Spleen (tissue), 11 donors: ENCODE measurements around the gene KCNC1. TPM values are rescaled to one million over a fixed set of nuclear protein-coding genes. Genes with fewer than 3 reads are reported as not detected.

Experiments used
- DNase-seq: peaks from one replicate; pipeline ENCODE4 v3.0.0-alpha.2; 2020
- H3K27ac ChIP-seq, 8 donors: fragments of 200-600 bp; sonication (generic) in 7 of 8; 1 replicate in 4 of 8; 2 replicates in 4 of 8; pipeline versions ENCODE4 v1.5.0 to v1.8.0; 2016 to 2021; ENCODE audit warnings: inconsistent platforms in 4 of 8, mild to moderate bottlenecking in 4 of 8, moderate library complexity in 1 of 8
- H3K27me3 ChIP-seq, 7 donors: fragments of 200-600 bp; sonication (generic) in 6 of 7; replicated peaks in 1 of 7; 1 replicate in 4 of 7; 2 replicates in 3 of 7; pipeline versions ENCODE4 v1.5.0 to v1.8.0; 2016 to 2021; ENCODE audit warnings: inconsistent platforms in 3 of 7, mild to moderate bottlenecking in 1 of 7
- H3K36me3 ChIP-seq, 6 donors: fragments of 200-600 bp; sonication (generic) in 5 of 6; 1 replicate in 4 of 6; 2 replicates in 2 of 6; pipeline versions ENCODE4 v1.5.0 to v1.8.0; 2016 to 2021; ENCODE audit warnings: inconsistent platforms in 2 of 6
- H3K4me1 ChIP-seq, 6 donors: fragments of 200-600 bp; sonication (generic) in 5 of 6; 1 replicate in 3 of 6; 2 replicates in 3 of 6; pipeline versions ENCODE4 v1.5.0 to v1.8.0; 2016 to 2021; ENCODE audit warnings: inconsistent platforms in 3 of 6
- H3K4me3 ChIP-seq, 8 donors: fragments of 200-600 bp; sonication (generic) in 7 of 8; 1 replicate in 4 of 8; 2 replicates in 4 of 8; pipeline versions ENCODE4 v1.5.0 to v1.8.0; 2016 to 2021; ENCODE audit warnings: inconsistent platforms in 4 of 8, mild to moderate bottlenecking in 4 of 8, moderate library complexity in 2 of 8
- H3K9me3 ChIP-seq, 8 donors: fragments of 200-600 bp; sonication (generic) in 7 of 8; 1 replicate in 4 of 8; 2 replicates in 4 of 8; pipeline versions ENCODE4 v1.5.0 to v1.8.0; 2016 to 2021; ENCODE audit warnings: inconsistent platforms in 4 of 8
- POLR2A ChIP-seq, 3 donors: fragments of 450-650 bp; IDR thresholded peaks; one replicate each; pipeline ENCODE4 v1.5.1; 2017; ENCODE audit warnings: antibody characterized with exemption in 3 of 3, mild to moderate bottlenecking in 1 of 3
- POLR2AphosphoS5 ChIP-seq, 3 donors: sonication (generic); formaldehyde crosslinking; IDR thresholded peaks; one replicate each; pipeline ENCODE4 v1.5.1; 2017; ENCODE audit warnings: antibody characterized with exemption in 3 of 3
- WGBS, 5 donors: extraction: QIAGEN DNeasy Blood & Tissue Kit in 3 of 5; methylation state at CpG; one replicate each; pipeline versions ENCODE4 v1.1.5 to v1.1.7; 2013 to 2018; 5-methylcytosine and 5-hydroxymethylcytosine counted together
- intact Hi-C: fragments of 100-400 bp; cut with DNase I; formaldehyde crosslinking; loops from one replicate; pipeline ENCODE4 v1.15.0; 2023; ENCODE audit warnings: low total_unique reads
- polyA plus RNA-seq, 3 donors: library from polyadenylated mRNA; stranded (reverse); fragments of 200-250 nt; gene quantifications; one replicate each; pipeline ENCODE4 v1.2.1, GENCODE V29; 2013
- total RNA-seq, 7 donors: library from RNA; depleted of rRNA in 3 of 7; stranded (reverse); fragments of >200 nt in 3 of 7; fragmentation: NEBNext Ultra II Directional in 4 of 7; extraction: Animal tissue kit (Norgen Biotek cat#: 25700) in 4 of 7; gene quantifications; one replicate each; pipeline versions ENCODE4 v1.1.0 to v1.2.1, GENCODE V29; 2016 to 2021
- TF ChIP-seq, protein P1 (sequence below), 11 experiments: fragments of 200-600 bp in 7 of 11; fragments of 450-650 bp in 4 of 11; sonication (generic) in 4 of 11; IDR thresholded peaks in 8 of 11; conservative IDR thresholded peaks in 3 of 11; 1 replicate in 7 of 11; 2 replicates in 4 of 11; pipeline versions ENCODE4 v1.4.0 to v1.8.0; 2016 to 2021; ENCODE audit warnings: antibody characterized with exemption in 11 of 11, inconsistent platforms in 4 of 11, mild to moderate bottlenecking in 1 of 11
- donor health status: healthy with polysubstance abuse.
- donor health status: DM: no; HTN: no; CAD: no; lungs with moderate emphysema.
- donor health status: DM: no; HTN: no; CAD: no.
- donor health status: Bipolar disorder and iron deficiency.
- donor health status: healthy.
- donor health status: DM: no; HTN: no; CAD: no.
- donor health status: DM: yes; HTN: yes; CAD: no.

Gene KCNC1
- total and polyA plus RNA-seq, 10 donors: not detected

DNA sequence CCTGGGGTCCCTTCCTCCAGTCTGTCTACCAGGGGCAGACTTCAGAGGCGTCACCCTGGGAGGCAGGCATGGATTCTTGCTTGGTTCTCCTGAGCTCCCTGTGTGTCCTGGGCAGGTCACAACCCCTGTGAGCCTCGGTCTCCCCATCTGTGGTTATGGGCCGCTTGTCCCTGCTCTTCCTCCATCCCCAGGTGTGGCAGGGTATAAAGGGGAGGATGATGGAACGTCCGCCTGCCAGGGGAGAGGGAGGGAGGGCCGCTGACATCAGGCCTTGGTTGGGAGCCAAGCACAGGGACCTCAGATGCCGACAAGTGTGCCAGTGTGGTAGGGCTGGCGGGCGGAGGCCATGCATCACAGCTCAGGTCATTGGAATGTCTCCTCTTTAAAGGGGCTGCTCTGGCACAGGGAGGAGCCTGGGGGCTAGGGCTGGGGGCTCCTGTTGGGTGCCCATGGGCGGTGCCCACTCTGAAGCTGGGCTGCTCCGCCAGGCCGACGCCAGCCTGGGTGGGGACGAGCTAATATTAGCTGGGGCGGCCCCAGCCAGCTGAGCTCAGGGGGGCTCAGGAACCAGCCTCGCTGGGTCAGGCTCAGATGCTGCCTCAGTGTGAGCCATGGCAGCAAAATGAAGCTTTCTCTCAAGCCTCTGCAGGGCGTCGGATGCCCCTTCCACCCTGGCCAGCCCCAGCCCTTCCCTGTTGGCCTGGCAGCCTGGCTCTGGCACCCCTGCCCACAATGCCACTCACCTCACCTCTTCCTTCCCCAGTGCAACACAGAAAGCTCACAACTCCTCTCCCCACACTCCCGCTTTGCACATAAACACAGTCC, 12.8 kb downstream of the KCNC1 start:
- TF ChIP-seq, protein P1, sequence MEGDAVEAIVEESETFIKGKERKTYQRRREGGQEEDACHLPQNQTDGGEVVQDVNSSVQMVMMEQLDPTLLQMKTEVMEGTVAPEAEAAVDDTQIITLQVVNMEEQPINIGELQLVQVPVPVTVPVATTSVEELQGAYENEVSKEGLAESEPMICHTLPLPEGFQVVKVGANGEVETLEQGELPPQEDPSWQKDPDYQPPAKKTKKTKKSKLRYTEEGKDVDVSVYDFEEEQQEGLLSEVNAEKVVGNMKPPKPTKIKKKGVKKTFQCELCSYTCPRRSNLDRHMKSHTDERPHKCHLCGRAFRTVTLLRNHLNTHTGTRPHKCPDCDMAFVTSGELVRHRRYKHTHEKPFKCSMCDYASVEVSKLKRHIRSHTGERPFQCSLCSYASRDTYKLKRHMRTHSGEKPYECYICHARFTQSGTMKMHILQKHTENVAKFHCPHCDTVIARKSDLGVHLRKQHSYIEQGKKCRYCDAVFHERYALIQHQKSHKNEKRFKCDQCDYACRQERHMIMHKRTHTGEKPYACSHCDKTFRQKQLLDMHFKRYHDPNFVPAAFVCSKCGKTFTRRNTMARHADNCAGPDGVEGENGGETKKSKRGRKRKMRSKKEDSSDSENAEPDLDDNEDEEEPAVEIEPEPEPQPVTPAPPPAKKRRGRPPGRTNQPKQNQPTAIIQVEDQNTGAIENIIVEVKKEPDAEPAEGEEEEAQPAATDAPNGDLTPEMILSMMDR (IDR thresholded peaks at IDR 0.05 in 8 of 11, conservative IDR thresholded peaks at IDR 0.05 in 3 of 11): no peak
- no peak for TF ChIP-seq POLR2AphosphoS5 (IDR thresholded peaks at IDR 0.05)
- 73 to 85% (median 80%) methylated on average over 12 to 19 of the region's 19 CpGs for WGBS, 5 donors
- H3K9me3 ChIP-seq: no peaks in the 10 kb centered on the region
- H3K4me1 ChIP-seq: no peaks in the 10 kb centered on the region
- no peak overlapping the region for H3K27ac ChIP-seq
- H3K36me3 ChIP-seq: no peaks in the 10 kb centered on the region
- DNase-seq: peak; percentile 54
- peaks cover 0 to 45% (median 0%) of the 10 kb centered on the region in 7 donors for H3K27me3 ChIP-seq
- intact Hi-C loops: no loop called here
- no peak overlapping the region for H3K4me3 ChIP-seq

DNA sequence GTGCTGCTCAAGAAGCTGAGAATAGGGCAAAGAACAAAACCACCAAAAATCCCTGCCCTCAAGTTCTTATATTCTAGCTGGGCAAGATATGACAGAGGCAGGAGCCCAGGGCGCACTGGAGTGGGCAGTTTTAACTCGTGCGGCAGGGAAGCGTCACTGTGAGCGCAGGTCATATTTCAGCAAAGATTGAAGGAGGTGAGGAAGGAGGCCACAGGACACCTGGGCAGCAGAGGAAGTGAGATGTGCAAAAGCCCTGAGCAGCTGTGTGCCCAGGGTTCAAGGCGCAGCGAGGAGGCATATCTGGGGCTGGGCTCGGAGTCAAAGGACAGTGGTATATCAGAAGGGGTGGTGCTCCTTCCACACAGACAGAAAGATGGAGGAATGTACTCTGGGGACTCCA, 13.5 kb downstream of the KCNC1 start:
- Histone ChIP-seq H3K27ac (no peak overlapping the region), H3K9me3 (no peaks in the 10 kb centered on the region), H3K4me3 (no peak overlapping the region), H3K4me1 (no peaks in the 10 kb centered on the region), H3K36me3 (no peaks in the 10 kb centered on the region), H3K27me3 (peaks cover 0 to 46% (median 0%) of the 10 kb centered on the region in 7 donors)
- intact Hi-C loops: no loop called here
- TF ChIP-seq POLR2A (IDR thresholded peaks at IDR 0.05): no peak
- TF ChIP-seq POLR2AphosphoS5 (IDR thresholded peaks at IDR 0.05): no peak
- TF ChIP-seq, protein P1 (IDR thresholded peaks at IDR 0.05 in 8 of 11, conservative IDR thresholded peaks at IDR 0.05 in 3 of 11): no peak
- peak; percentile 51 for DNase-seq
- WGBS, 5 donors: 81 to 96% (median 82%) methylated on average over 8 of the region's 8 CpGs

GRCh38 chr11:17748761-17749721, 14.5 kb downstream of the KCNC1 start:
- Histone ChIP-seq H3K27ac (no peak overlapping the region), H3K9me3 (no peaks in the 10 kb centered on the region), H3K36me3 (no peaks in the 10 kb centered on the region), H3K4me3 (no peak overlapping the region), H3K4me1 (no peaks in the 10 kb centered on the region), H3K27me3 (peaks cover 0 to 51% (median 0%) of the 10 kb centered on the region in 7 donors)
- peak; percentile 66 for DNase-seq
- intact Hi-C loops: no loop called here
- 76 to 82% (median 78%) methylated on average over 11 to 19 of the region's 19 CpGs for whole genome bisulfite sequencing, 5 donors
- no peak for TF ChIP-seq POLR2AphosphoS5 (IDR thresholded peaks at IDR 0.05)
- TF ChIP-seq POLR2A (IDR thresholded peaks at IDR 0.05): no peak
- TF ChIP-seq, protein P1 (IDR thresholded peaks at IDR 0.05 in 8 of 11, conservative IDR thresholded peaks at IDR 0.05 in 3 of 11): no peak
